GM18867 (cell line): Measurements from ENCODE around the gene CACYBP.
"Not testable (repeated sequence)": the region's sequence is repeated elsewhere in the genome, so short reads cannot be mapped to it uniquely, and the experiment has no call there.

Experiments
- ATAC-seq: cut with Tn5 transposase; IDR thresholded peaks from one replicate; pipeline ENCODE4 v1.9.1; 2021; ENCODE audit warnings: mild to moderate bottlenecking, moderate library complexity; ENCODE audit not compliant: unreplicated experiment

Gene CACYBP

GRCh38 chr1:175005085-175005783 lies 5.5 kb downstream of the CACYBP start:
- ATAC-seq: no peak

GRCh38 chr1:175009532-175009931 lies 9.8 kb downstream of the CACYBP start:
- no peak for ATAC-seq

DNA sequence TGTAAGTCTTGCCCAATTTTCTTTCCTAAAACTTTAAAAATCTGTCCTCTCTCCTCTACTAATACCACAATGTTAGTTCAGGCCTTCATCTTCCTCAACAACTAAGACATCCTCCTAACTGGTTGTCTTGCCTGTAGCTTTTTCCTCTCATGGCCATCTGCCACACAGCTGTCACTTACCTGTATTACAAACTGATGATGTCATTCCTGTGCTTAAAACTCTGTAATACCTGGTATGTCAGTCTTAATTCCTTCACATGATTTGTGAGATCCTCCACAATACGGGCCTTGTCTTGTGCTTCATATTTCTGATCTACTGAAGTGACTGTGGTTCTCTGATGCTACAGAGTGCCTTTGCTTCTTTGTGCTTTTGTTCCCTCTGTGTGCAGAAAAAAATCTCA lies 13.7 kb downstream of the CACYBP start:
- no peak for ATAC-seq

DNA sequence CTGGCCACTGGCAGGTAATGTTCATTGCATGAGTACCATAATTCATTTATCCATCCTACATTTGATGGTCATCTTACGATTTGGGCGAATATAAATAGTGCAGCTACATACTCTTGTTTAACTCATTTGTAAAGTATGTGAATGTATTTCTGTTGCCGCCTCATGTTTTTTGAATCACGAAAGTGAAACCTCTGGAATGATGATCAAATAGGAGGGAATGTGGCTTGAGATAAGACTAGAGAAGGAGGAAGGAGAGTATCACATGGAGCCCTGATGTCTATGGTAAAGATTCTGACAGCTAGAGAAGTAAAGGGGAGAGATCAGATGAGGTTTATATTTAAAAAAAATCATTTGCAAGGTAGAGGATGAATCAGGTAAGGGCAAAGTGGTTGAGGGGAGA lies 15.5 kb downstream of the CACYBP start:
- ATAC-seq: no peak

DNA sequence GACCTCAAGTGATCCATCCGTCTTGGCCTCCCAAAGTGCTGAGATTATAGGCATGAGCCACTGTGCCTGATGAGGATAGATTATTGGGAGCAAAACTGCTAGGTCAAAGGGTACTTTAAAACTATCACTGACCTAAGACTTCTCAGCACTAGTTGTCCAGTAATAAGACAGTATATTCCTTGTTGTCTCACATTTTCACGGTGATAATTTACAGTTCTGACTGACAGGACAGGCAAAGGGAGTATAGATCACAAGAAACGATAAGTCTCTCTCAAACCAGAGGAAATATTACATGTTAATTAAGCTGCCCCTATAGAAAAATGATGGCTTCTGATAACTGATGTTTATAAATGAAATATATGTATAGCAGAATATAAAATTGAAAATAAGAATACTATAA lies 19.8 kb downstream of the CACYBP start:
- no peak for ATAC-seq

DNA sequence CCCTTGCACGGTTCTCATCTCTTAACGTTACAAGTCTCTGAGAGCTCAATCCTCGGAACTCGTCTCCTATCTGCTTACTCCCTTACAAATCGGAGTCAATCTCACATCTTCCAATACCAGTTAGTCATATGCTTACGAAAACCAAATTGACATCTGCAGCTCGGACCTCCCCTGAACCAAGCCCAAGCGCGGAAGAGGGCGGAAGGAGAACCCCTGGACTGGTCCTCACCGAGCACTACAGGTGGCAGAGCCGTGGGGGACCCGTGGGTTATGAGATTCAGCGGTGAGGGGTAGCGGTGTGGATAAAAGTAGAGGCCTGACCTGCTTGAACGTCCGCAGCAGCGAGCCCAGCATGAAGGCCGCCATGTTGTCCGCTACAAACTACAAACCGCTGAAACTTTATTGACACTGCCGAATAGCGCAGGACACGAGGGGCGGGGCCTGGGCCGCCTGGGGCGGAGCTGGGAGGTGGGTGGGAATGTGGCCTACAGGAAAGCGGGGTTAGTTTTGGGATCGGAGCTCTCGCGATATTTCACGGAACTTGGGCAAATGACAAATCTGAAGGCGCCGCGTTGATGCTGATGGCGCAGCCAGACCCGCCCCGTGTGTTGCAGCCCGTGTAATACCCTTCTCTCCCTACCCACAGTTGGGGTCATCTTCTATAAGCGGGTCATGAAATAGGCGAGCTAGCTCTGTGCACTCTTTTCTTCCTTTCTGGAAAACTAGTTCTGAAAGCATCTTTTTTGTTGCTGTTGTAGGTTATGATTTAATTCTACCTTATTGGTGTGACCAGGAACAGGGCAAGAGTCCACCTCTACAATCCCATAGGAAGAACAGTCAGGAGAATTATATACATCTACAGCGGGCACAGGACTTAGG lies 23.5 kb downstream of the CACYBP start, which contains the start of gene MRPS14:
Gene MRPS14 (minus strand): TSS at position 383 of the 879 bp plus-strand sequence. CDS start 17 bp downstream, at position 366.
- ATAC-seq: peak; percentile 91

- not testable (repeated sequence) for ATAC-seq
These were observed 24.1 kb downstream of the CACYBP start for GRCh38 chr1:175023922-175024242.

DNA sequence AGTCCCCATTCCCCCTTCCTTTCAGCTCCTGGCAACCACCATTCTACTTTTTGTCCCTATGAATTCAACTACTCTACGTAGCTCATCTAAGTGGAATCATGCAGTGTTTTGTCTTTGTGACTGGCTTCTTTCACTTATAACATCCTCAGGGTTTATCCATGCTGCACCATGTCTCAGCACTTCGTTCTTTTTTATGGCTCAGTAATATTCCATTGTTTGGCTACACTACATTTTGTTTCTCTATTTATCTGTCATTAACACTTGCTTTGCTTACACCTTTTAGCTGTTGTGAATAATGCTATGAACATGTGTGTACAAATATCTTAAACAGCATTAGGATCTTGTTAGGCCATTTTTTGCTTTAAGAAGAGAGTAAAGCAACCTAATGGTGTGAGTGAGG lies 25.0 kb downstream of the CACYBP start:
- ATAC-seq: no peak

- ATAC-seq: no peak
These were observed 34.2 kb downstream of the CACYBP start for GRCh38 chr1:175033953-175034352.

DNA sequence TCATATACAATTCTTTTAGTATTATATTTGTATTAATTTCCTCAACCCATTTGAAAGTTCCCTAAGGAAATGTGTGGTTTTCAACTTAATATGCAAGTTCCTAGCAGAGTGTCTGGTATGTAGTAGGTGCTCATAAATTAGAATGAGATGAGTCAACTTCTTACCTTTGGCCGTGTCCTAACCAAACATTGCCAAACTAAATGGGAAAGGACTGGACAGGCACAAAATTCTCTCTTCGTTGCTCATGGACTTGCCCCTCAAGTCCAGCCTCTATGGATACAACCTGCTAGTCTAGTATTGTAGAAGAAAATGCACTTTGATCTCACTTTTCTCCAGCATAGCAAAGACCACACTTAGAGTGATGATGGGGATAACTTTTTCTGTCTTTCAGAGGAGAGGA lies 35.0 kb downstream of the CACYBP start:
- ATAC-seq: no peak

DNA sequence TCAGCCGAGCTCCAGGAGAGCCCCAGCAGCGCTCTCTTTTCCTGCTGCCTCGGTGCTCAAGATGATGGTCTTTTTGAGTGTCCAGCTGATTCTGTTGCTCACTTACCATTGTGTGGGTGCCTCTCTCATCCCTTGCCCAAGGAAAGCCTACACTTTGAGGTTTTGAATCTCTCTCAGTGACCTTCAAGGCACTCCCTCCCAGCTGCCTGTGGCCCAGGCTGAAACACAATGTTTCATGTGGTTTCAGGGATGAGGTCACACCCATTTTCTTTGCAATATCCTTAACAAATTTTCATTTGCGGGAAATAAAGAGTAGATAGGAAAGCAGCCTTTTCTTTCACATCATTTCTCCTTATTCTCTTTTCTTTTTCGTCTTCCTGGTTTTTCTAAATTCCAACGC lies 36.1 kb downstream of the CACYBP start:
- ATAC-seq: no peak

DNA sequence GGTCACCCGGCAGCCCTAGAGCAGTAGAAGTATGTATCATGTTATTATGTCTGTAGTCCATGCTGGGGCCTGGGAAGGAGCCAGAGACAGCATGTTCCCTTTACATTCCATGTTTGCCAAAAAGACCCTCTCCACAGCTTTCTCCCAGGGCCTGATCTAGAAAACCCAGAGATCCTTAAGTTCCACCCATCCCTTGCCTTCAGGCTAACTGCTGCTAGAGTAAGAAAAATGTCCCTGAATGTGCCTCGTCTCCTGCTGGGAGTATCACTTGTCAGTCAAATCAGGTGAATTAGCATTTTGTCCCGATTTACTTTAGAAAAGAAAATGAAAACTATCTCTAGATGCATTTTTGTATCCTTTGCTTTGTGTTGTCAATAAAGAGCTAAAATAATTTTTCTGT lies 36.7 kb downstream of the CACYBP start:
- ATAC-seq: no peak

DNA sequence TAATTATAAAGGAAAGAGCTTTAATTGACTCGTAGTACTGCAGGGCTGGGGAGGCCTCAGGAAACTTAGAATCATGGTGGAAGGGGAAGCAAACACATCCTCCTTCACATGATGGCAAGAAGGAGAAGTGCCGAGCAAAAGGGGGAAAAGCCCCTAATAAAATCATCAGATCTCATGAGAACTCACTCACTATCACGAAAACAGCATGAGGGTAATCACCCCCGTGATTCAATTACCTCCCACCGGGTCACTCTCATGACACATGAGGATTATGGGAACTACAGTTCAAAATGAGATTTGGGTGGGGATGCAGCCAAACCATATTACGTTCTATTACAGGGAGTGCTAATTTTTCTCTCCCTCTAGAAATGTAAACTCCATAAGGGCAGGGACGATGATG lies 37.7 kb downstream of the CACYBP start:
- ATAC-seq: no peak

DNA sequence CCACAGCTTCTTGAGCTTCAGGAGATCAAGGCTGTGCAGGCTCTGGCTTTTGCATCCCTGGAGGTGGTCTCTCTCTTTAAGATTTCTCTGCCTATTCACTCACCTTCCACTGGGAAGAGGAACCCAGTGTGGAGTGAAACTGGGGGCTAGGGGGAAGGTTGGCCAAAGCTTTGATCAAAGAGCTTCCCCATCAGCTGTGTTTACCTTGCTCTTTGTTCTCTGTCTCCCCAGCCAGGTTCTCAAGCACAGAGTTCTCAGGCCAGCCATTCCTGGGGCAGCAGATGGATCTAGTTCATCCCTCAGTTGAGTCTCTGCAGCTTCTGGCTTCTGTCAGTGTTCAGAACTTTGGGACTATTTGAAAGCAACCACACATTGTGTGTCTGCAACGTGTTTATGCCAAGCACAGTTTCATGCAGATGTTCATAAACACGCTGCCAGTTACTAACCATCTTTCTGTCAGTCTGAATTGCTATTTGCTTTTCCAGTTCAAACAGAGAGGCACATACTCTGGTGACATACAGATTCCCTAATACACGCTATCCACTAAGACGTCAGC lies 40.7 kb downstream of the CACYBP start:
- no peak for ATAC-seq

- no peak for ATAC-seq
These were observed 42.9 kb downstream of the CACYBP start for GRCh38 chr1:175042650-175043049.

GRCh38 chr1:175043824-175044223 lies 44.1 kb downstream of the CACYBP start:
- ATAC-seq: no peak

DNA sequence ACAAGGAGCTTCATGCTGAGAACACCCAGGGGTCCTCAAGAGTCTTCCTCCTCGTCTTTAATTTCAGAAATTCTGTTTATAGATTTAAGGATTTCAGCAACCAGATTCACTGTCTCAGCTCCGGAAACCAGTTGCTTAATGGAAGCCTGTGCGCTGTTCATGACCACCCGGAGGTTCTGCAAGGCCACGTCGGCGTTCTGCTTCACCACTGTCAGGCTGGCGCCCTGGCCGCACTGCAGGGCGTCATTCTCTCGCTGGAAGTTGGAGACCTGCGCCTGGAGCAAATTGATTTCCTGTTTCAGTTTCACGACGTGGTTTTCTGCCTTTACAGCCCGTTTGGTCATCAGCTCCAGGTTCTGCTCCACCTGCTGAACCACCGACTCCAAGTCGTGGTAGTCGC lies 44.8 kb downstream of the CACYBP start:
- not testable (repeated sequence) for ATAC-seq

- ATAC-seq: no peak
These were observed 45.4 kb downstream of the CACYBP start for GRCh38 chr1:175045097-175045496.

DNA sequence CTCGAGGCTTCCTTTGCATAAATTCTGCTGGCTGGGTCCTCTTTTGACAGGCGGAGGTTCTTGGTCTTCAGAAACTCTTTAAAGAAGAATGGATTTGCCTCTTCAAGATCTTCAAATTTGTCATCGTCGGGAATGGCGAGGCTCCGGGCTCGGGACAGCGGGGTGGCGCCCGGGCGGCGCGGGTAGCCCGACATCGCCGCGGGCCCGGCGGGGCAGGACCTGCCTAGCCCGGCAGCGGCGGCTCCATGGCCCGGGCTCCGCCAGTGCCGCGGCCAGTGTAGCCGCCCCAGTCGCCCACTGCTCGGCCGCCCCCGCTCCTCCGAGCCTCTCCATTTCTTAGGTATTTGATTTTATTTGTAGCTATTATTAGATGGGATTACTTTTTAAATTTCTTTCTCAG lies 45.8 kb downstream of the CACYBP start:
- no peak for ATAC-seq

GRCh38 chr1:175050992-175051391 lies 51.2 kb downstream of the CACYBP start:
- no peak for ATAC-seq

GRCh38 chr1:175054736-175055135 lies 55.0 kb downstream of the CACYBP start:
- no peak for ATAC-seq
